ENCODE results near the gene DAPK3.

The DAPK3 gene

GRCh38 chr19:3919793-3920192, 51.1 kb downstream of the DAPK3 start:
- TF ChIP-seq, protein P1, sequence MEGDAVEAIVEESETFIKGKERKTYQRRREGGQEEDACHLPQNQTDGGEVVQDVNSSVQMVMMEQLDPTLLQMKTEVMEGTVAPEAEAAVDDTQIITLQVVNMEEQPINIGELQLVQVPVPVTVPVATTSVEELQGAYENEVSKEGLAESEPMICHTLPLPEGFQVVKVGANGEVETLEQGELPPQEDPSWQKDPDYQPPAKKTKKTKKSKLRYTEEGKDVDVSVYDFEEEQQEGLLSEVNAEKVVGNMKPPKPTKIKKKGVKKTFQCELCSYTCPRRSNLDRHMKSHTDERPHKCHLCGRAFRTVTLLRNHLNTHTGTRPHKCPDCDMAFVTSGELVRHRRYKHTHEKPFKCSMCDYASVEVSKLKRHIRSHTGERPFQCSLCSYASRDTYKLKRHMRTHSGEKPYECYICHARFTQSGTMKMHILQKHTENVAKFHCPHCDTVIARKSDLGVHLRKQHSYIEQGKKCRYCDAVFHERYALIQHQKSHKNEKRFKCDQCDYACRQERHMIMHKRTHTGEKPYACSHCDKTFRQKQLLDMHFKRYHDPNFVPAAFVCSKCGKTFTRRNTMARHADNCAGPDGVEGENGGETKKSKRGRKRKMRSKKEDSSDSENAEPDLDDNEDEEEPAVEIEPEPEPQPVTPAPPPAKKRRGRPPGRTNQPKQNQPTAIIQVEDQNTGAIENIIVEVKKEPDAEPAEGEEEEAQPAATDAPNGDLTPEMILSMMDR (IDR thresholded peaks at IDR 0.05; ENCODE audit: low read depth, low read length) = no peak
- no peak overlapping the region for H3K4me3 ChIP-seq (ENCODE audit: low read depth, low read length)
- H3K4me1 ChIP-seq = no peaks in the 10 kb centered on the region
- H3K36me3 ChIP-seq = peaks cover 26% of the 10 kb centered on the region
- no peaks in the 10 kb centered on the region for H3K27me3 ChIP-seq
- H3K9me3 ChIP-seq = no peaks in the 10 kb centered on the region; the same call in 1 of the 2 replicates
- no peak for DNase-seq

DNA sequence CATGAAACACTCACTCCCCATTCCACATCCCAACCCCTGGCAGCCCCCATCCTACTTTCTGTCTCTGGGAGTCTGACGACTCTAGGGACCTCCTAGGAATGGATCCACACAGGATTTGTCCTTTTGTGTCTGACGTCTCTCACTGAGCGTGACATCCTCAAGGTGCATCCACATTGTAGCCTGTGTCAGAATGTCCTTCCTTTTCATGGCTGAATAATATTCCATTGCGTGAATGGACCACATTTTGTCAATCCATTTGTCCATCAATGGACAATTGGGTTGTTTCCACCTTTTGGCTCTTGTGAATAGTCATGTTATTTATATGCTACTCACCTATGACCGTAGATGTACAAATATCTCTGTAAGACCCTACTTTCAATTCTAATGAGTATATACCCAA, 54.9 kb downstream of the DAPK3 start:
- Histone ChIP-seq H3K4me3 (ENCODE audit: low read depth, low read length) (no peak overlapping the region), H3K36me3 (peaks cover 27% of the 10 kb centered on the region), H3K4me1 (no peaks in the 10 kb centered on the region), H3K9me3 (no peaks in the 10 kb centered on the region; the same call in 1 of the 2 replicates), H3K27me3 (no peaks in the 10 kb centered on the region)
- no peak for DNase-seq
- TF ChIP-seq, protein P1 (IDR thresholded peaks at IDR 0.05; ENCODE audit: low read depth, low read length) = no peak

- H3K4me3 ChIP-seq (ENCODE audit: low read depth, low read length) = no peak overlapping the region
- no peaks in the 10 kb centered on the region for H3K27me3 ChIP-seq
- H3K9me3 ChIP-seq = peaks cover 7% of the 10 kb centered on the region
- TF ChIP-seq, protein P1 (IDR thresholded peaks at IDR 0.05; ENCODE audit: low read depth, low read length) = no peak
- no peak for DNase-seq
- H3K36me3 ChIP-seq = peaks cover 42% of the 10 kb centered on the region
- H3K4me1 ChIP-seq = no peaks in the 10 kb centered on the region
These were observed 56.7 kb downstream of the DAPK3 start for GRCh38 chr19:3914199-3914598.

GRCh38 chr19:3910105-3910504, 60.8 kb downstream of the DAPK3 start:
- TF ChIP-seq, protein P1 (IDR thresholded peaks at IDR 0.05; ENCODE audit: low read depth, low read length) = no peak
- H3K36me3 ChIP-seq = peaks cover 37% of the 10 kb centered on the region
- no peak overlapping the region for H3K4me3 ChIP-seq (ENCODE audit: low read depth, low read length)
- DNase-seq = no peak
- H3K4me1 ChIP-seq = no peaks in the 10 kb centered on the region
- peaks cover 7% of the 10 kb centered on the region for H3K9me3 ChIP-seq
- H3K27me3 ChIP-seq = no peaks in the 10 kb centered on the region

All from BE2C (cell line).